Right lobe of liver (tissue), 6 donors: ENCODE results near the gene MRPL40. TPM values are rescaled to one million over a fixed set of nuclear protein-coding genes. Genes with fewer than 3 reads are reported as not detected.

ENCODE experiments used
- ATAC-seq, 4 donors: fragments of 200-7000 bp; cut with Tn5 transposase; one replicate each; pipeline ENCODE4 v1.9.1; 2020; ENCODE audit warnings: mild to moderate bottlenecking in 4 of 4, moderate library complexity in 4 of 4
- DNase-seq, 3 donors: peaks; one replicate each; pipeline ENCODE4 v3.0.0-alpha.2; 2020
- H3K27ac ChIP-seq, 3 donors: fragments of 200-600 bp; one replicate each; pipeline ENCODE4 v1.8.0; 2022
- H3K27me3 ChIP-seq, 2 donors: fragments of 200-600 bp; one replicate each; pipeline ENCODE4 v1.8.0; 2022
- H3K36me3 ChIP-seq, 4 donors: fragments of 200-600 bp; sonication (generic) in 1 of 4; one replicate each; pipeline versions ENCODE4 v1.5.1 to v1.8.0; 2017 to 2022; ENCODE audit warnings: control low read depth in 1 of 4
- H3K4me1 ChIP-seq, 4 donors: fragments of 200-600 bp; sonication (generic) in 1 of 4; one replicate each; pipeline versions ENCODE4 v1.5.1 to v1.8.0; 2017 to 2022; ENCODE audit warnings: control low read depth in 1 of 4
- H3K4me3 ChIP-seq, 3 donors: fragments of 200-600 bp; one replicate each; pipeline ENCODE4 v1.8.0; 2022
- H3K9me3 ChIP-seq, 4 donors: fragments of 200-600 bp; sonication (generic) in 1 of 4; one replicate each; pipeline versions ENCODE4 v1.5.1 to v1.8.0; 2017 to 2022; ENCODE audit warnings: control low read depth in 1 of 4
- CTCF ChIP-seq, 4 donors: fragments of 200-600 bp in 3 of 4; fragments of 450-650 bp in 1 of 4; IDR thresholded peaks; one replicate each; pipeline versions ENCODE4 v1.5.1 to v1.8.0; 2016 to 2022; ENCODE audit warnings: antibody characterized with exemption in 4 of 4, mild to moderate bottlenecking in 2 of 4
- POLR2A ChIP-seq: fragments of 450-650 bp; IDR thresholded peaks from one replicate; pipeline ENCODE4 v1.6.1; 2017; ENCODE audit warnings: antibody characterized with exemption, mild to moderate bottlenecking
- WGBS: methylation state at CpG from one replicate; pipeline ENCODE4 v1.1.6; 2018; ENCODE audit warnings: low coverage, low lambda C conversion rate; ENCODE audit not compliant: insufficient coverage; ENCODE audit errors: missing lambda C conversion rate; 5-methylcytosine and 5-hydroxymethylcytosine counted together
- intact Hi-C, 2 donors: fragments of 100-400 bp; cut with DNase I; formaldehyde crosslinking; loops; one replicate each; pipeline versions ENCODE4 v1.11.2 to v1.14.1; 2022
- total RNA-seq, 6 experiments: library from RNA; depleted of rRNA in 2 of 6; stranded (reverse); fragments of >200 nt in 2 of 6; fragmentation: NEBNext Ultra II Directional in 3 of 6; extraction: Animal tissue kit (Norgen Biotek cat#: 25700) in 3 of 6; gene quantifications; one replicate each; pipeline versions ENCODE4 v1.1.0 to v1.2.4, GENCODE V29; 2016 to 2023
- donor health status: DM: no; HTN: yes; CAD: no.
- donor health status: DM: no; HTN: no; CAD: no.
- donor health status: DM: no; HTN: no; CAD: no.
- donor health status: DM: no; HTN: yes; CAD: no.
- donor health status: DM: no; HTN: yes; CAD: no.

Gene MRPL40
- total RNA-seq, 6 experiments from 2014 or later = 23.6 to 38.8 (median 27.8) TPM

GRCh38 chr22:19449422-19449767 is 17.1 kb downstream of the MRPL40 start:
- WGBS = 100% methylated on average over 1 of the region's 2 CpGs
- H3K9me3 ChIP-seq = no peaks in the 10 kb centered on the region
- intact Hi-C loops = no loop called here
- peaks cover 0 to 39% (median 8%) of the 10 kb centered on the region in 4 donors for H3K36me3 ChIP-seq
- peaks cover 0 to 14% (median 6%) of the 10 kb centered on the region in 4 donors for H3K4me1 ChIP-seq
- H3K27me3 ChIP-seq = no peaks in the 10 kb centered on the region
- no peak overlapping the region for H3K27ac ChIP-seq
- no peak for ATAC-seq
- TF ChIP-seq POLR2A (no peak), CTCF (IDR thresholded peaks at IDR 0.05) (no peak)
- H3K4me3 ChIP-seq = no peak overlapping the region
- no peak for DNase-seq

DNA sequence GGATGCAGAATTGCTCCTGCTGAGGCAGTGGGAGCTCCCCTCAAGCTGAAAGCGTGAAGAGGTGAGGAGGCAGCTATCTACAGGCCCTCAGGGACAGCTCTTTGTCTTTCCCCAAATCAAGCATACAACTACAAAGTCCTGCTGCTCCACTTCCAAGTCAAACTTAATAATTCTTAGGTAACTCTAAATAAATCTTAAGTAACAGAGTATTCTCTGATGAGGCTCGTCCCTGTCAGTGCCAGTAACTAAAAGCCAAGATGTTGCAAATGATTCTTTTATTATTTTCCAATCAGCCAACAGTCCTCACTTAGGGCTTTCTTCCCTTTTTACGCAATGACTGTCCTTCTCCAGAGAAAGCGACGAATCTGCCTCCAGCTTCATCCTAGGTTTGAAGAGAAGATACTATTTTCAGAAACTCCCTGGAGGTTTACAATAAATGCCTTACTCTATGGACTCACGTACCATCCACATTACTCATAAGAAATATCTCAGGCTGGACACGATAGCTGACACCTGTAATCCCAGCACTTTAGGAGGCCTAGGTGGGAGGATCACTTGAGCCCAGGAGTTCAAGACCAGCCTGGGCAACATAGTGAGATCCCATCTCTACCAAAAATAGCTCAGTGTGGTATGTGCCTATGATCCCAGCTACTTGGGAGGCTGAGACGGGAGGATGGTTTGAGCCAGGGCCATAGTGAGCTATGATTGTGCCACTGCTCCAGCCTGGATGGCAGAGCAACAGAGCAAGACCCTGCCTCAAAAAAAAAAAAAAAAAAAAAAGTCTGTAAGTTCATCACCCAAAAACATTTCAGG is 18.2 kb downstream of the MRPL40 start:
- Histone ChIP-seq H3K4me3 (no peak overlapping the region), H3K36me3 (peaks cover 0 to 50% (median 13%) of the 10 kb centered on the region in 4 donors), H3K27ac (no peak overlapping the region), H3K4me1 (peaks cover 0 to 12% (median 6%) of the 10 kb centered on the region in 4 donors), H3K9me3 (no peaks in the 10 kb centered on the region), H3K27me3 (no peaks in the 10 kb centered on the region)
- ATAC-seq = no peak
- TF ChIP-seq POLR2A = no peak
- TF ChIP-seq CTCF (IDR thresholded peaks at IDR 0.05) = no peak
- no peak for DNase-seq
- intact Hi-C loops = no loop called here
- 92% methylated on average over 6 of the region's 8 CpGs for WGBS

DNA sequence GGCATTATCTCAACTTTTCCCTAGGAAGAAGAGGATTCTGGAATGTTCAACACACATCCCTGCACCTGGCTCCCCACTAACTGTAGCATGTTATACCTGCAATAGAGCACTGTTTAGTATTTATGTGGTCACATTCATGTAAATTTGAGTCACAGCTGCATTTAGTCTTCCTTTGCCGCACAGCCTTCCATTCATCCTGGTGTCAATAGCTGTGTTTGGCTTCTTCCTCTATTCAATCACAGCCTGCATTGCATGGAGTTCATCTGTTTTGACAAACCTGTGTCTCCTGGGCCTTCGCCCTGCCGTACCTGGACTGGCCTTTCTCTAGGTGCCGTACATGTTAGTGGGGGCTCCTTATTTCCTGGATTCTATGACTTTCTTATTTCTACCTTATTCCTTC is 19.2 kb downstream of the MRPL40 start:
- Histone ChIP-seq H3K4me1 (peaks cover 0 to 2% (median 2%) of the 10 kb centered on the region in 4 donors), H3K27ac (no peak overlapping the region), H3K27me3 (no peaks in the 10 kb centered on the region), H3K9me3 (no peaks in the 10 kb centered on the region), H3K4me3 (no peak overlapping the region), H3K36me3 (peaks cover 2 to 60% (median 18%) of the 10 kb centered on the region in 4 donors)
- TF ChIP-seq CTCF (IDR thresholded peaks at IDR 0.05) (no peak), POLR2A (no peak)
- WGBS = 100% methylated on average over 4 of the region's 4 CpGs
- DNase-seq (no peak), ATAC-seq (no peak)
- intact Hi-C loops = no loop called here

DNA sequence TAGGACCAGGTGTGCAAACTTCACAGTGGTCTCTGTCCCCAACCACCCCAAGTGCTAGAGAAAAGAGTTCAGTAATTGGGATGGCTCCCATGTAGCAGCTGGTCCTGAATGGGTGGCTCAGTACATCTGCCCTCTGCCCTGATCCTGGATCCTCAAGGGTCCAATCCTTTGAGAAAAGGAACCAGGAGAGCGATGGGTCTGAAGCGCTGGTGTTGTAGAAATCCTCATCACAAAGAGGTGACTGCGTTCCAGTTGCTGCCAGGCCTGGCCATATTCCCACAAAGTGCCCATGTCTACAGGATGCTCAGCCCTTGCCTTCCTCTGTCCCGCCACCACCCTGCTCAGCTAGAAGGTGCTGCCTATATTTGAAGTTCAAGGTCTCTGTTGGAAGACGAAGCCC is 21.4 kb downstream of the MRPL40 start:
- H3K27ac ChIP-seq = no peak overlapping the region
- intact Hi-C loops = no loop called here
- 67% methylated on average over 2 of the region's 5 CpGs for WGBS
- H3K9me3 ChIP-seq = no peaks in the 10 kb centered on the region
- no peak overlapping the region for H3K4me3 ChIP-seq
- DNase-seq (no peak), ATAC-seq (no peak)
- no peaks in the 10 kb centered on the region for H3K4me1 ChIP-seq
- TF ChIP-seq POLR2A (no peak), CTCF (IDR thresholded peaks at IDR 0.05) (no peak)
- H3K27me3 ChIP-seq = no peaks in the 10 kb centered on the region
- H3K36me3 ChIP-seq = peaks cover 4 to 77% (median 21%) of the 10 kb centered on the region in 4 donors
